DMS79 treated with DMSO at 0.1 percent for 48 hours (cell line): Measurements from ENCODE around the gene MAGEA12.
"Not testable (repeated sequence)": the region's sequence is repeated elsewhere in the genome, so short reads cannot be mapped to it uniquely, and the experiment has no call there.

Experiments
- DNase-seq: peaks from one replicate; lab custom pipeline; 2025; lab: John Stamatoyannopoulos, UW

Gene MAGEA12

GRCh38 chrX:152733261-152733975 lies at the start of gene MAGEA12, which contains the start of gene CSAG1:
Gene MAGEA12, plus strand, starts transcription at chrX:152733757. Its CDS starts 2,405 bp downstream, at chrX:152736162.
Gene CSAG1, minus strand, starts transcription at chrX:152733721. Its CDS starts 1,261 bp downstream, at chrX:152732460.
- no peak for DNase-seq

- not testable (repeated sequence) for DNase-seq
These were observed 35.3 kb upstream of the MAGEA12 start, which contains the start of gene MAGEA3 for GRCh38 chrX:152697952-152698931. Gene MAGEA3, plus strand, starts transcription at chrX:152698794. Its CDS starts 2,039 bp downstream, at chrX:152700833.

- not testable (repeated sequence) for DNase-seq
These were observed 33.2 kb upstream of the MAGEA12 start for GRCh38 chrX:152700390-152700789.

- not testable (repeated sequence) for DNase-seq
These were observed 27.1 kb upstream of the MAGEA12 start for GRCh38 chrX:152706500-152706899.

- not testable (repeated sequence) for DNase-seq
These were observed 24.4 kb upstream of the MAGEA12 start, which contains the start of gene CSAG2 for GRCh38 chrX:152709173-152709572. Gene CSAG2, minus strand, starts transcription at chrX:152709273. Its CDS starts 161 bp downstream, at chrX:152709112.

- DNase-seq: not testable (repeated sequence)
These were observed 20.4 kb upstream of the MAGEA12 start for GRCh38 chrX:152713195-152713594.

GRCh38 chrX:152713815-152714787 lies 19.5 kb upstream of the MAGEA12 start, which contains the start of gene MAGEA2B:
Gene MAGEA2B, plus strand, starts transcription at chrX:152714628. Its CDS starts 2,479 bp downstream, at chrX:152717107.
- not testable (repeated sequence) for DNase-seq

GRCh38 chrX:152725409-152725808 lies 8.1 kb upstream of the MAGEA12 start:
- DNase-seq: no peak

GRCh38 chrX:152734143-152734858 lies 744 bp downstream of the MAGEA12 start:
- not testable (repeated sequence) for DNase-seq

GRCh38 chrX:152735101-152735500 lies 1.5 kb downstream of the MAGEA12 start:
- no peak for DNase-seq

- DNase-seq: no peak
These were observed 2.4 kb downstream of the MAGEA12 start for GRCh38 chrX:152735860-152736511.

- DNase-seq: not testable (repeated sequence)
These were observed 3.0 kb downstream of the MAGEA12 start for GRCh38 chrX:152736528-152736927.

- DNase-seq: no peak
These were observed 5.0 kb downstream of the MAGEA12 start for GRCh38 chrX:152738560-152738959.

GRCh38 chrX:152753686-152754650 lies 20.4 kb downstream of the MAGEA12 start, which contains the start of gene MAGEA2:
Gene MAGEA2, minus strand, starts transcription at chrX:152753842. Its CDS starts 2,479 bp downstream, at chrX:152751363.
- not testable (repeated sequence) for DNase-seq

- not testable (repeated sequence) for DNase-seq
These were observed 21.3 kb downstream of the MAGEA12 start for GRCh38 chrX:152754871-152755270.

- DNase-seq: not testable (repeated sequence)
These were observed 25.4 kb downstream of the MAGEA12 start, which contains the start of gene CSAG3 for GRCh38 chrX:152758918-152759317. Gene CSAG3, plus strand, starts transcription at chrX:152759218.

GRCh38 chrX:152759544-152759943 lies 26.0 kb downstream of the MAGEA12 start:
- not testable (repeated sequence) for DNase-seq

- not testable (repeated sequence) for DNase-seq
These were observed 28.0 kb downstream of the MAGEA12 start for GRCh38 chrX:152761582-152761981.
